ENCODE data around the gene ABTB2. TPM values are rescaled to one million over a fixed set of nuclear protein-coding genes. Genes with fewer than 3 reads are reported as not detected.

Gene ABTB2
- total RNA-seq, 1 donor from 2014 or later, result 72.8 TPM

GRCh38 chr11:34280945-34281872, 76.6 kb downstream of the ABTB2 start:
- Mint-ChIP-seq H3K9me3 (ENCODE audit: unreplicated experiment) (no peaks in the 10 kb centered on the region), H3K27ac (ENCODE audit: unreplicated experiment) (no peak overlapping the region), H3K27me3 (ENCODE audit: unreplicated experiment) (peaks cover 9% of the 10 kb centered on the region), H3K36me3 (ENCODE audit: low read depth, unreplicated experiment) (no peaks in the 10 kb centered on the region), H3K4me1 (ENCODE audit: unreplicated experiment) (no peaks in the 10 kb centered on the region), H3K4me3 (ENCODE audit: unreplicated experiment) (no peak overlapping the region)
- TF ChIP-seq CTCF (IDR thresholded peaks at IDR 0.05; ENCODE audit: unreplicated experiment), result no peak
- no peak for DNase-seq (ENCODE audit: low spot score)

GRCh38 chr11:34278693-34279297, 79.0 kb downstream of the ABTB2 start:
- peaks cover 13% of the 10 kb centered on the region for H3K4me1 Mint-ChIP-seq (ENCODE audit: unreplicated experiment)
- DNase-seq (ENCODE audit: low spot score), result no peak
- H3K9me3 Mint-ChIP-seq (ENCODE audit: unreplicated experiment), result no peaks in the 10 kb centered on the region
- H3K36me3 Mint-ChIP-seq (ENCODE audit: low read depth, unreplicated experiment), result no peaks in the 10 kb centered on the region
- no peak for TF ChIP-seq CTCF (IDR thresholded peaks at IDR 0.05; ENCODE audit: unreplicated experiment)
- no peak overlapping the region for H3K4me3 Mint-ChIP-seq (ENCODE audit: unreplicated experiment)
- no peak overlapping the region for H3K27ac Mint-ChIP-seq (ENCODE audit: unreplicated experiment)
- H3K27me3 Mint-ChIP-seq (ENCODE audit: unreplicated experiment), result peaks cover 5% of the 10 kb centered on the region

GRCh38 chr11:34278175-34278574, 79.6 kb downstream of the ABTB2 start:
- no peak for DNase-seq (ENCODE audit: low spot score)
- Mint-ChIP-seq H3K27ac (ENCODE audit: unreplicated experiment) (no peak overlapping the region), H3K27me3 (ENCODE audit: unreplicated experiment) (peaks cover 5% of the 10 kb centered on the region), H3K4me3 (ENCODE audit: unreplicated experiment) (no peak overlapping the region), H3K4me1 (ENCODE audit: unreplicated experiment) (peaks cover 13% of the 10 kb centered on the region), H3K9me3 (ENCODE audit: unreplicated experiment) (no peaks in the 10 kb centered on the region), H3K36me3 (ENCODE audit: low read depth, unreplicated experiment) (no peaks in the 10 kb centered on the region)
- no peak for TF ChIP-seq CTCF (IDR thresholded peaks at IDR 0.05; ENCODE audit: unreplicated experiment)

GRCh38 chr11:34277171-34277570, 80.6 kb downstream of the ABTB2 start:
- Mint-ChIP-seq H3K27me3 (ENCODE audit: unreplicated experiment) (peaks cover 5% of the 10 kb centered on the region), H3K4me1 (ENCODE audit: unreplicated experiment) (peaks cover 13% of the 10 kb centered on the region), H3K27ac (ENCODE audit: unreplicated experiment) (no peak overlapping the region), H3K9me3 (ENCODE audit: unreplicated experiment) (no peaks in the 10 kb centered on the region), H3K4me3 (ENCODE audit: unreplicated experiment) (no peak overlapping the region), H3K36me3 (ENCODE audit: low read depth, unreplicated experiment) (no peaks in the 10 kb centered on the region)
- DNase-seq (ENCODE audit: low spot score), result no peak
- TF ChIP-seq CTCF (IDR thresholded peaks at IDR 0.05; ENCODE audit: unreplicated experiment), result no peak

- no peak overlapping the region for H3K27ac Mint-ChIP-seq (ENCODE audit: unreplicated experiment)
- DNase-seq (ENCODE audit: low spot score), result no peak
- H3K4me1 Mint-ChIP-seq (ENCODE audit: unreplicated experiment), result peaks cover 13% of the 10 kb centered on the region
- no peaks in the 10 kb centered on the region for H3K36me3 Mint-ChIP-seq (ENCODE audit: low read depth, unreplicated experiment)
- H3K27me3 Mint-ChIP-seq (ENCODE audit: unreplicated experiment), result peaks cover 5% of the 10 kb centered on the region
- H3K4me3 Mint-ChIP-seq (ENCODE audit: unreplicated experiment), result no peak overlapping the region
- no peak for TF ChIP-seq CTCF (IDR thresholded peaks at IDR 0.05; ENCODE audit: unreplicated experiment)
- no peaks in the 10 kb centered on the region for H3K9me3 Mint-ChIP-seq (ENCODE audit: unreplicated experiment)
Observed at GRCh38 chr11:34276352-34276864, 81.4 kb downstream of the ABTB2 start.
